A549 (cell line): ENCODE data around the gene PTTG1IP.

Source experiments
- CTCF ChIP-seq: fragments of >200 bp; sonication (Bioruptor Twin); formaldehyde crosslinking; IDR thresholded peaks from 3 replicates; pipeline ENCODE4 v1.5.1; 2016
- FOSB ChIP-seq: fragments of 250-450 bp; sonication (Bioruptor Pico); IDR thresholded peaks from 2 replicates; pipeline ENCODE4 v1.5.0; 2020; ENCODE audit warnings: mild to moderate bottlenecking, moderate library complexity
- HES2 ChIP-seq: fragments of >200 bp; sonication (Bioruptor Twin); formaldehyde crosslinking; IDR thresholded peaks from 2 replicates; pipeline ENCODE4 v1.6.1; 2016
- MAX ChIP-seq: IDR thresholded peaks from 2 replicates; pipeline ENCODE4 v1.6.1; 2012
- NFE2L2 ChIP-seq: fragments of 150-350 bp; conservative IDR thresholded peaks from 2 replicates; pipeline ENCODE4 v1.6.1; 2014; ENCODE audit warnings: low read length
- POLR2A ChIP-seq: IDR thresholded peaks from 2 replicates; pipeline ENCODE4 v1.6.1; 2012; ENCODE audit warnings: mild to moderate bottlenecking, low read length
- RARB ChIP-seq: fragments of 250-450 bp; sonication (Bioruptor Pico); IDR thresholded peaks from 2 replicates; pipeline ENCODE4 v1.8.0; 2021; ENCODE audit warnings: mild to moderate bottlenecking, moderate library complexity
- REST ChIP-seq: fragments of 200-600 bp; sonication (generic); IDR thresholded peaks from 2 replicates; pipeline ENCODE4 v1.6.1; 2016; ENCODE audit warnings: antibody characterized with exemption, mild to moderate bottlenecking, moderate library complexity
- ZNF302 ChIP-seq: fragments of 250-450 bp; sonication (Bioruptor Pico); IDR thresholded peaks from 2 replicates; pipeline ENCODE4 v1.9.0; 2021; ENCODE audit warnings: inconsistent platforms, mild to moderate bottlenecking, moderate library complexity

- TF ChIP-seq REST = no peak
- TF ChIP-seq CTCF = no peak
- TF ChIP-seq MAX = no peak
- TF ChIP-seq RARB (CRISPR knock-in tag) = no peak
- TF ChIP-seq ZNF302 = no peak
- no peak for TF ChIP-seq FOSB (CRISPR knock-in tag)
- TF ChIP-seq NFE2L2 = no peak
- TF ChIP-seq POLR2A = no peak
- no peak for TF ChIP-seq HES2
These were observed 68.7 kb downstream of the PTTG1IP start for GRCh38 chr21:44804762-44805161.
